K562 (cell line): ENCODE results near the gene SLC11A1. TPM values are rescaled to one million over a fixed set of nuclear protein-coding genes. Genes with fewer than 3 reads are reported as not detected.
A peak's percentile ranks its signal among the peaks of the same experiment; 100 is the strongest.

Source experiments
- ATF4 ChIP-seq: fragments of 450-650 bp; formaldehyde crosslinking; IDR thresholded peaks from 2 replicates; pipeline ENCODE4 v1.4.0; 2022; ENCODE audit warnings: mild to moderate bottlenecking, moderate library complexity
- CBX8 ChIP-seq: fragments of 200-600 bp; sonication (generic); IDR thresholded peaks from 2 replicates; pipeline ENCODE4 v1.6.1; 2012; ENCODE audit warnings: borderline replicate concordance, mixed run types, low read depth, mild to moderate bottlenecking, moderate library complexity, mixed read lengths, low read length, control low read depth, inconsistent platforms; ENCODE audit not compliant: poor library complexity, severe bottlenecking; ENCODE audit errors: extremely low read depth
- CHD1 ChIP-seq: fragments of 200-600 bp; sonication (generic); IDR thresholded peaks from one replicate; pipeline ENCODE4 v1.6.1; 2012; ENCODE audit warnings: mild to moderate bottlenecking, moderate library complexity, low read length, inconsistent platforms
- CLOCK ChIP-seq: fragments of 250-450 bp; sonication (Bioruptor Pico); IDR thresholded peaks from 2 replicates; pipeline ENCODE4 v1.4.0; 2020; ENCODE audit warnings: mild to moderate bottlenecking, moderate library complexity, borderline replicate concordance
- DLX4 ChIP-seq: fragments of 250-450 bp; sonication (Bioruptor Pico); IDR thresholded peaks from 2 replicates; pipeline ENCODE4 v1.6.1; 2021; ENCODE audit warnings: mild to moderate bottlenecking
- ELF4 ChIP-seq: fragments of 450-650 bp; formaldehyde crosslinking; IDR thresholded peaks from 2 replicates; pipeline ENCODE4 v1.4.0; 2022; ENCODE audit warnings: missing genetic modification characterization
- HINFP ChIP-seq: fragments of 450-650 bp; conservative IDR thresholded peaks from 2 replicates; pipeline ENCODE4 v1.6.1; 2016; ENCODE audit warnings: missing genetic modification characterization, low read depth, mild to moderate bottlenecking, control low read depth, missing compliant biosample characterization
- HIVEP1 ChIP-seq: fragments of 250-450 bp; sonication (Bioruptor Pico); IDR thresholded peaks from 2 replicates; pipeline ENCODE4 v1.4.0; 2020; ENCODE audit warnings: mild to moderate bottlenecking
- HMG20B ChIP-seq: fragments of 250-450 bp; sonication (Bioruptor Pico); IDR thresholded peaks from 2 replicates; pipeline ENCODE4 v1.5.0; 2021; ENCODE audit warnings: mild to moderate bottlenecking
- MAFG ChIP-seq: fragments of 450-650 bp; conservative IDR thresholded peaks from 2 replicates; pipeline ENCODE4 v1.6.1; 2016; ENCODE audit warnings: missing genetic modification characterization, missing compliant biosample characterization
- MCM5 ChIP-seq: fragments of 450-650 bp; IDR thresholded peaks from 2 replicates; pipeline ENCODE4 v1.6.1; 2016; ENCODE audit warnings: low read depth
- NCOA4 ChIP-seq: fragments of 450-650 bp; IDR thresholded peaks from 2 replicates; pipeline ENCODE4 v1.6.1; 2018; ENCODE audit warnings: mild to moderate bottlenecking; ENCODE audit not compliant: partially characterized antibody
- NR0B1 ChIP-seq: fragments of 450-650 bp; IDR thresholded peaks from one replicate; pipeline ENCODE4 v1.6.1; 2018; ENCODE audit warnings: mild to moderate bottlenecking, moderate library complexity; ENCODE audit not compliant: partially characterized antibody
- PHB2 ChIP-seq: fragments of 450-650 bp; IDR thresholded peaks from 2 replicates; pipeline ENCODE4 v1.6.1; 2017; ENCODE audit warnings: low read depth
- PYGO2 ChIP-seq: fragments of 450-650 bp; IDR thresholded peaks from 2 replicates; pipeline ENCODE4 v1.6.1; 2016; ENCODE audit warnings: mild to moderate bottlenecking, missing genetic modification characterization, moderate library complexity, missing compliant biosample characterization
- RFX7 ChIP-seq: fragments of 250-450 bp; sonication (Bioruptor Pico); IDR thresholded peaks from 2 replicates; pipeline ENCODE4 v1.5.1; 2021; ENCODE audit warnings: mild to moderate bottlenecking
- TAF15 ChIP-seq: fragments of 200-400 bp; formaldehyde crosslinking; IDR thresholded peaks from 2 replicates; pipeline ENCODE4 v1.6.1; 2017; ENCODE audit warnings: mild to moderate bottlenecking, low read depth, low read length, moderate library complexity
- ZNF274 ChIP-seq: IDR thresholded peaks from 2 replicates; pipeline ENCODE4 v1.6.1; 2011; ENCODE audit warnings: low read depth, mild to moderate bottlenecking, low read length, moderate library complexity, borderline replicate concordance
- polyA plus RNA-seq, 8 experiments: library from polyadenylated mRNA; depleted of rRNA in 4 of 8; stranded (reverse) in 5 of 8; unstranded in 3 of 8; fragments of >200 nt; fragmentation: Nextera tagmentation in 2 of 8; fragmentation: Illumina TruSeq in 1 of 8; extraction: Ambion mirVana in 2 of 8; extraction: Trizol in 1 of 8; gene quantifications; 2 replicates each; pipeline versions ENCODE4 v1.2.1 to v1.2.3, GENCODE V29; 2011 to 2014; ENCODE audit warnings: inconsistent platforms in 1 of 8, missing spikeins in 1 of 8
- total RNA-seq, 7 experiments: library from RNA; depleted of rRNA in 6 of 7; stranded (reverse); fragments of >200 nt in 6 of 7; fragmentation: Illumina TruSeq in 2 of 7; extraction: Trizol in 2 of 7; gene quantifications; 2 replicates each; pipeline versions ENCODE4 v1.2.1 to v1.2.3, GENCODE V29; 2011 to 2021; ENCODE audit warnings: low replicate concordance in 1 of 7
- TF ChIP-seq, protein P1 (sequence below): fragments of 250-450 bp; sonication (Bioruptor Pico); IDR thresholded peaks from 2 replicates; pipeline ENCODE4 v1.5.0; 2021

Gene SLC11A1
- total and polyA plus RNA-seq, 9 of the 15 experiments (the other 6 are each of a cell fraction or from before 2014, with no cell fraction given): 0.35 to 1.6 (median 0.65) TPM

GRCh38 chr2:218395826-218396687 is 14.0 kb downstream of the SLC11A1 start (continued):
- no peak for TF ChIP-seq NR0B1
- no peak for TF ChIP-seq RFX7 (CRISPR knock-in tag)
- TF ChIP-seq ATF4 (CRISPR knock-in tag): peak; percentile 39; the same call in 1 of the 2 replicates
- TF ChIP-seq MCM5: no peak
- TF ChIP-seq ELF4: no peak
- TF ChIP-seq TAF15: no peak
- TF ChIP-seq, protein P1, sequence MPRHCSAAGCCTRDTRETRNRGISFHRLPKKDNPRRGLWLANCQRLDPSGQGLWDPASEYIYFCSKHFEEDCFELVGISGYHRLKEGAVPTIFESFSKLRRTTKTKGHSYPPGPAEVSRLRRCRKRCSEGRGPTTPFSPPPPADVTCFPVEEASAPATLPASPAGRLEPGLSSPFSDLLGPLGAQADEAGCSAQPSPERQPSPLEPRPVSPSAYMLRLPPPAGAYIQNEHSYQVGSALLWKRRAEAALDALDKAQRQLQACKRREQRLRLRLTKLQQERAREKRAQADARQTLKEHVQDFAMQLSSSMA (CRISPR knock-in tag): no peak
- TF ChIP-seq CBX8: no peak
- TF ChIP-seq PYGO2 (tag): no peak
- TF ChIP-seq CLOCK (CRISPR knock-in tag): no peak
- TF ChIP-seq MAFG (tag): no peak
- TF ChIP-seq ZNF274: no peak
- no peak for TF ChIP-seq HMG20B
- no peak for TF ChIP-seq DLX4 (CRISPR knock-in tag)
- TF ChIP-seq HINFP (tag): no peak
- no peak for TF ChIP-seq NCOA4
- no peak for TF ChIP-seq HIVEP1 (CRISPR knock-in tag)
- TF ChIP-seq CHD1: no peak
- TF ChIP-seq PHB2: no peak
